ENCODE measurements around the gene MUC2. TPM values are rescaled to one million over a fixed set of nuclear protein-coding genes. Genes with fewer than 3 reads are reported as not detected.

The MUC2 gene
- total and polyA plus RNA-seq, 2 of the 4 experiments (the other 2 are of a cell fraction), result not detected

DNA sequence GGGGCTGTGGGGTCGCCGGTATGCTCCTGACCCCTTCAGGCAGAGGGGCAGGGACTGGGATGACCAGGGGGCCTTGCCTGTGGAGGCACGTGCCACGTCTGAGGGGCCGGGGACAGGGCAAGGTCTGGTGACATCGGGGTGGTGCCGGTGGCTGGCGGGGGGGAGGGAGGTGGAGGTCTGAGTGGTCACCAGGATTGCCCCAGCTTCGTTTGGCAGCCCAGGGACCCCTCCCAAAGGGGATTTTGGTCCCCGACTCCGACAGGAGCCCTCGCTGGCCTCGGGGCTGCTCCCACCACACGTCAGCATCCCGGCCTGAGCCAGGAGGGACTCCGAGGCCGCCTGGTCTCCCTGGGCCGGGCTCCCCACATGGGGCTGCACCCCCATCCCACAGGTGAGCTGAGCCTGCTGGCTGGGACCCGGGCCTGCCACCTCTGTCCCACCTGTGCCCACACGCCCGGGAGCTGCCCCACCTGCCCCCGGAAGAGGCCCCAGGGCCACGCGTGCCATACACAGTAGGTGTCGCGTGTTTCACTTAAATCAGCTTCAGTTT is 37.1 kb upstream of the MUC2 start:
- ATAC-seq (ENCODE audit: low read depth), result no peak

More for the DNA sequence above, 37.1 kb upstream of the MUC2 start:
- Histone ChIP-seq H3K36me3 (ENCODE audit: control insufficient read depth, insufficient read depth, low read length) (no peaks in the 10 kb centered on the region), H3K9ac (ENCODE audit: low read depth, low read length) (no peak overlapping the region), H2AFZ (replicated peaks; ENCODE audit: low read length, poor library complexity) (no peak overlapping the region), H2BK5ac (ENCODE audit: low read depth, low read length, poor library complexity, severe bottlenecking) (no peak overlapping the region), H2AK9ac (replicated peaks; ENCODE audit: low read depth, low read length, poor library complexity) (no peak overlapping the region), H3K4me1 (ENCODE audit: control insufficient read depth, insufficient read depth, low read length) (no peaks in the 10 kb centered on the region), H3K9me1 (ENCODE audit: insufficient read depth, low read length) (no peaks in the 10 kb centered on the region), H4K20me1 (ENCODE audit: insufficient read depth, low read length) (peaks cover under 1% of the 10 kb centered on the region; the same call in 1 of the 2 replicates), H2BK20ac (ENCODE audit: low read depth, low read length) (no peak overlapping the region), H3K9me3 (ENCODE audit: control insufficient read depth, insufficient read depth, low read length) (no peaks in the 10 kb centered on the region), H3K27ac (ENCODE audit: insufficient read depth, low read length) (no peak overlapping the region), H2BK15ac (ENCODE audit: low read depth, low read length) (no peak overlapping the region), H3K18ac (ENCODE audit: low read depth, low read length) (no peak overlapping the region), H3K79me1 (ENCODE audit: low read depth in 1 of 2, low read length in 2 of 2) (no peaks in the 10 kb centered on the region), H4K91ac (ENCODE audit: insufficient read depth, low read depth, low read length) (no peak overlapping the region), H3K4me2 (ENCODE audit: low read depth, low read length) (no peak overlapping the region), H3K23ac (ENCODE audit: low read depth, low read length) (no peak overlapping the region), H2BK120ac (ENCODE audit: low read depth, low read length) (no peak overlapping the region), H4K5ac (ENCODE audit: low read depth, low read length) (no peak overlapping the region), H2AK5ac (ENCODE audit: low read depth, low read length) (no peak overlapping the region), H3K14ac (replicated peaks; ENCODE audit: low read depth, low read length) (no peak overlapping the region), H3K4me3 (ENCODE audit: insufficient read depth, low read depth, low read length) (no peak overlapping the region), H4K8ac (ENCODE audit: low read depth in 2 of 2, low read length in 2 of 2) (no peak overlapping the region), H3K56ac (ENCODE audit: extremely low read depth, insufficient read depth, low read length) (no peak overlapping the region), H3K27me3 (ENCODE audit: control insufficient read depth, insufficient read depth, low read length) (peaks cover 4% of the 10 kb centered on the region; the same call in 1 of the 2 replicates), H3K4ac (ENCODE audit: low read depth, low read length) (no peak overlapping the region)
- dilution Hi-C loops (cut with HindIII; ENCODE audit: low sequenced_read_pairs, unreplicated experiment) (no loop called here), intact Hi-C loops (cut with micrococcal nuclease) (no loop called here), in situ Hi-C loops (cut with MboI; ENCODE audit: low sequenced_read_pairs) (no loop called here)
- no TSS peak for BruUV-seq (replicated peaks)
- TF ChIP-seq, protein P1, sequence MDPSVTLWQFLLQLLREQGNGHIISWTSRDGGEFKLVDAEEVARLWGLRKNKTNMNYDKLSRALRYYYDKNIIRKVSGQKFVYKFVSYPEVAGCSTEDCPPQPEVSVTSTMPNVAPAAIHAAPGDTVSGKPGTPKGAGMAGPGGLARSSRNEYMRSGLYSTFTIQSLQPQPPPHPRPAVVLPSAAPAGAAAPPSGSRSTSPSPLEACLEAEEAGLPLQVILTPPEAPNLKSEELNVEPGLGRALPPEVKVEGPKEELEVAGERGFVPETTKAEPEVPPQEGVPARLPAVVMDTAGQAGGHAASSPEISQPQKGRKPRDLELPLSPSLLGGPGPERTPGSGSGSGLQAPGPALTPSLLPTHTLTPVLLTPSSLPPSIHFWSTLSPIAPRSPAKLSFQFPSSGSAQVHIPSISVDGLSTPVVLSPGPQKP (IDR thresholded peaks at IDR 0.05; ENCODE audit: borderline replicate concordance, low read depth, low read length), result no peak
- no peak for TF ChIP-seq RFX5 (IDR thresholded peaks at IDR 0.05; ENCODE audit: low read depth, low read length)
- TF ChIP-seq RAD21 (IDR thresholded peaks at IDR 0.05; ENCODE audit: low read length), result no peak
- no peak for TF ChIP-seq BHLHE40 (IDR thresholded peaks at IDR 0.05; ENCODE audit: low read depth, low read length)
- TF ChIP-seq POLR2A (IDR thresholded peaks at IDR 0.05; ENCODE audit: low read depth, low read length), result no peak
- TF ChIP-seq FOS (IDR thresholded peaks at IDR 0.05; ENCODE audit: low read depth, low read length), result no peak
- TF ChIP-seq CEBPB (IDR thresholded peaks at IDR 0.05; ENCODE audit: low read depth, low read length), result no peak
- TF ChIP-seq RCOR1 (IDR thresholded peaks at IDR 0.05; ENCODE audit: insufficient replicate concordance, low read length), result no peak
- TF ChIP-seq, protein P2, sequence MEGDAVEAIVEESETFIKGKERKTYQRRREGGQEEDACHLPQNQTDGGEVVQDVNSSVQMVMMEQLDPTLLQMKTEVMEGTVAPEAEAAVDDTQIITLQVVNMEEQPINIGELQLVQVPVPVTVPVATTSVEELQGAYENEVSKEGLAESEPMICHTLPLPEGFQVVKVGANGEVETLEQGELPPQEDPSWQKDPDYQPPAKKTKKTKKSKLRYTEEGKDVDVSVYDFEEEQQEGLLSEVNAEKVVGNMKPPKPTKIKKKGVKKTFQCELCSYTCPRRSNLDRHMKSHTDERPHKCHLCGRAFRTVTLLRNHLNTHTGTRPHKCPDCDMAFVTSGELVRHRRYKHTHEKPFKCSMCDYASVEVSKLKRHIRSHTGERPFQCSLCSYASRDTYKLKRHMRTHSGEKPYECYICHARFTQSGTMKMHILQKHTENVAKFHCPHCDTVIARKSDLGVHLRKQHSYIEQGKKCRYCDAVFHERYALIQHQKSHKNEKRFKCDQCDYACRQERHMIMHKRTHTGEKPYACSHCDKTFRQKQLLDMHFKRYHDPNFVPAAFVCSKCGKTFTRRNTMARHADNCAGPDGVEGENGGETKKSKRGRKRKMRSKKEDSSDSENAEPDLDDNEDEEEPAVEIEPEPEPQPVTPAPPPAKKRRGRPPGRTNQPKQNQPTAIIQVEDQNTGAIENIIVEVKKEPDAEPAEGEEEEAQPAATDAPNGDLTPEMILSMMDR (conservative IDR thresholded peaks at IDR 0.05; ENCODE audit: low read depth, low read length), result no peak
- TF ChIP-seq MAZ (IDR thresholded peaks at IDR 0.05; ENCODE audit: borderline replicate concordance, low read depth, low read length), result no peak
- TF ChIP-seq MAFK (IDR thresholded peaks at IDR 0.05; ENCODE audit: low read depth, low read length), result no peak
- TF ChIP-seq, protein P3, sequence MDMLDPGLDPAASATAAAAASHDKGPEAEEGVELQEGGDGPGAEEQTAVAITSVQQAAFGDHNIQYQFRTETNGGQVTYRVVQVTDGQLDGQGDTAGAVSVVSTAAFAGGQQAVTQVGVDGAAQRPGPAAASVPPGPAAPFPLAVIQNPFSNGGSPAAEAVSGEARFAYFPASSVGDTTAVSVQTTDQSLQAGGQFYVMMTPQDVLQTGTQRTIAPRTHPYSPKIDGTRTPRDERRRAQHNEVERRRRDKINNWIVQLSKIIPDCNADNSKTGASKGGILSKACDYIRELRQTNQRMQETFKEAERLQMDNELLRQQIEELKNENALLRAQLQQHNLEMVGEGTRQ (IDR thresholded peaks at IDR 0.05; ENCODE audit: low read depth, low read length), result no peak
- TF ChIP-seq SMC3 (IDR thresholded peaks at IDR 0.05; ENCODE audit: low read depth, low read length), result no peak
- TF ChIP-seq CHD1 (IDR thresholded peaks at IDR 0.05; ENCODE audit: low read depth, low read length), result no peak
- no peak for TF ChIP-seq MXI1 (IDR thresholded peaks at IDR 0.05; ENCODE audit: borderline replicate concordance, low read depth, low read length)
- TF ChIP-seq NFE2L2 (IDR thresholded peaks at IDR 0.05; ENCODE audit: low read depth, low read length), result no peak
- POLR2A ChIA-PET (ENCODE audit: unreplicated experiment), result no interaction called here
- 59% methylated on average over 11 of the region's 26 CpGs; no CpG with 5 or more reads in 1 of the 2 experiments for WGBS, 2 experiments (ENCODE audit: extremely low coverage in 2 of 2, insufficient read length in 1 of 2)
- CTCF ChIA-PET, result no interaction called here
- DNase-seq, result no peak

Measured in IMR-90 (cell line).